Measurements from ENCODE around the gene CT55. TPM values are rescaled to one million over a fixed set of nuclear protein-coding genes. Genes with fewer than 3 reads are reported as not detected.

The CT55 gene
- total and polyA plus RNA-seq, 2 of the 4 experiments (the other 2 are of a cell fraction): not detected

- TF ChIP-seq SMC3 (IDR thresholded peaks at IDR 0.05; ENCODE audit: low read depth, low read length) (no peak), NFE2L2 (IDR thresholded peaks at IDR 0.05; ENCODE audit: low read depth, low read length) (no peak), CEBPB (IDR thresholded peaks at IDR 0.05; ENCODE audit: low read depth, low read length) (no peak)
Observed at GRCh38 chrX:135170877-135171519, at the start of gene CT55 (continued).

- Histone ChIP-seq H3K4me1 (ENCODE audit: control insufficient read depth, insufficient read depth, low read length) (no peaks in the 10 kb centered on the region), H3K9me3 (ENCODE audit: control insufficient read depth, insufficient read depth, low read length) (no peaks in the 10 kb centered on the region), H4K8ac (ENCODE audit: low read depth in 2 of 2, low read length in 2 of 2) (no peak overlapping the region), H3K18ac (ENCODE audit: low read depth, low read length) (no peak overlapping the region), H3K79me1 (ENCODE audit: low read depth in 1 of 2, low read length in 2 of 2) (no peaks in the 10 kb centered on the region), H3K23ac (ENCODE audit: low read depth, low read length) (no peak overlapping the region), H4K20me1 (ENCODE audit: insufficient read depth, low read length) (no peaks in the 10 kb centered on the region), H4K91ac (ENCODE audit: insufficient read depth, low read depth, low read length) (no peak overlapping the region), H2AK5ac (ENCODE audit: low read depth, low read length) (no peak overlapping the region), H3K4me3 (ENCODE audit: insufficient read depth, low read depth, low read length) (no peak overlapping the region), H3K14ac (replicated peaks; ENCODE audit: low read depth, low read length) (no peak overlapping the region), H3K4ac (ENCODE audit: low read depth, low read length) (no peak overlapping the region), H2BK20ac (ENCODE audit: low read depth, low read length) (no peak overlapping the region), H2BK120ac (ENCODE audit: low read depth, low read length) (no peak overlapping the region), H3K9me1 (ENCODE audit: insufficient read depth, low read length) (no peaks in the 10 kb centered on the region), H3K9ac (ENCODE audit: low read depth, low read length) (no peak overlapping the region), H4K5ac (ENCODE audit: low read depth, low read length) (no peak overlapping the region), H3K27me3 (ENCODE audit: control insufficient read depth, insufficient read depth, low read length) (no peaks in the 10 kb centered on the region; the same call in 1 of the 2 replicates), H3K56ac (ENCODE audit: extremely low read depth, insufficient read depth, low read length) (no peak overlapping the region), H3K27ac (ENCODE audit: insufficient read depth, low read length) (no peak overlapping the region), H3K36me3 (ENCODE audit: control insufficient read depth, insufficient read depth, low read length) (no peaks in the 10 kb centered on the region), H2AK9ac (replicated peaks; ENCODE audit: low read depth, low read length, poor library complexity) (no peak overlapping the region), H3K4me2 (ENCODE audit: low read depth, low read length) (no peak overlapping the region), H2BK15ac (ENCODE audit: low read depth, low read length) (no peak overlapping the region), H2BK5ac (ENCODE audit: low read depth, low read length, poor library complexity, severe bottlenecking) (no peak overlapping the region), H2AFZ (replicated peaks; ENCODE audit: low read length, poor library complexity) (no peak overlapping the region)
- no peak for DNase-seq
- in situ Hi-C loops (cut with MboI; ENCODE audit: low sequenced_read_pairs): no loop called here
- WGBS, 2 experiments (ENCODE audit: extremely low coverage in 2 of 2, insufficient read length in 1 of 2): 0% methylated on average over 1 of the region's 8 CpGs; no CpG with 5 or more reads in 1 of the 2 experiments
- POLR2A ChIA-PET (ENCODE audit: unreplicated experiment): no interaction called here
- BruUV-seq (replicated peaks): no TSS peak
- CTCF ChIA-PET: no interaction called here
- ATAC-seq (ENCODE audit: low read depth): no peak
- TF ChIP-seq BHLHE40 (IDR thresholded peaks at IDR 0.05; ENCODE audit: low read depth, low read length) (no peak), MAFK (IDR thresholded peaks at IDR 0.05; ENCODE audit: low read depth, low read length) (no peak), SMC3 (IDR thresholded peaks at IDR 0.05; ENCODE audit: low read depth, low read length) (no peak), MAZ (IDR thresholded peaks at IDR 0.05; ENCODE audit: borderline replicate concordance, low read depth, low read length) (no peak), CTCF (conservative IDR thresholded peaks at IDR 0.05; ENCODE audit: low read depth, low read length) (no peak), RFX5 (IDR thresholded peaks at IDR 0.05; ENCODE audit: low read depth, low read length) (no peak), RCOR1 (IDR thresholded peaks at IDR 0.05; ENCODE audit: insufficient replicate concordance, low read length) (no peak), CHD1 (IDR thresholded peaks at IDR 0.05; ENCODE audit: low read depth, low read length) (no peak), ELK1 (IDR thresholded peaks at IDR 0.05; ENCODE audit: borderline replicate concordance, low read depth, low read length) (no peak), CEBPB (IDR thresholded peaks at IDR 0.05; ENCODE audit: low read depth, low read length) (no peak), FOS (IDR thresholded peaks at IDR 0.05; ENCODE audit: low read depth, low read length) (no peak), NFE2L2 (IDR thresholded peaks at IDR 0.05; ENCODE audit: low read depth, low read length) (no peak), RAD21 (IDR thresholded peaks at IDR 0.05; ENCODE audit: low read length) (no peak)
- dilution Hi-C loops (cut with HindIII; ENCODE audit: low sequenced_read_pairs, unreplicated experiment): no loop called here
- intact Hi-C loops (cut with micrococcal nuclease): no loop called here
Observed at GRCh38 chrX:135213200-135213844, 42.1 kb upstream of the CT55 start.

Measured in IMR-90 (cell line).